Stimulated activated naive B cell treated with anti-CD40 and anti-IgM and Interleukin-4, amounts not matched to agents 10 μg/mL and 1 μg/mL and 100 μg/mL, for 72 hours (primary cell): ENCODE data around the gene INTS15.
A peak's percentile ranks its signal among the peaks of the same experiment; 100 is the strongest.
"Not testable (repeated sequence)": the region's sequence is repeated elsewhere in the genome, so short reads cannot be mapped to it uniquely, and the experiment has no call there.

Experiments used
- ATAC-seq, 2 donors: fragments of 150-1000 bp; cut with Tn5 transposase; replicated peaks; 2 replicates each; pipeline ENCODE4 v1.10.0; 2021; ENCODE audit warnings: moderate library complexity in 1 of 2
- DNase-seq: peaks from one replicate; pipeline ENCODE4 v3.0.0; 2021
- H3K27ac Mint-ChIP-seq: one replicate; pipeline ENCODE4 v1.8.0; 2022; ENCODE audit warnings: mild to moderate bottlenecking, mixed read lengths
- H3K27me3 Mint-ChIP-seq, 2 donors: one replicate each; pipeline ENCODE4 v1.8.0; 2022; ENCODE audit warnings: mixed read lengths in 2 of 2
- H3K36me3 Mint-ChIP-seq, 2 donors: one replicate each; pipeline ENCODE4 v1.8.0; 2022; ENCODE audit warnings: mixed read lengths in 2 of 2, mild to moderate bottlenecking in 1 of 2
- H3K4me1 Mint-ChIP-seq, 2 donors: one replicate each; pipeline ENCODE4 v1.8.0; 2022; ENCODE audit warnings: mixed read lengths in 2 of 2, mild to moderate bottlenecking in 1 of 2
- H3K4me3 Mint-ChIP-seq, 2 donors: one replicate each; pipeline ENCODE4 v1.8.0; 2022; ENCODE audit warnings: mild to moderate bottlenecking in 2 of 2, mixed read lengths in 2 of 2, moderate library complexity in 1 of 2
- H3K9me3 Mint-ChIP-seq, 2 donors: one replicate each; pipeline ENCODE4 v1.8.0; 2022; ENCODE audit warnings: mixed read lengths in 2 of 2, mild to moderate bottlenecking in 1 of 2

INTS15 gene

GRCh38 chr7:6565655-6566054 is 24.2 kb upstream of the INTS15 start:
- no peak for ATAC-seq
- no peaks in the 10 kb centered on the region for H3K4me1 Mint-ChIP-seq
- no peaks in the 10 kb centered on the region for H3K9me3 Mint-ChIP-seq
- DNase-seq = no peak
- no peak overlapping the region for H3K4me3 Mint-ChIP-seq
- no peaks in the 10 kb centered on the region for H3K36me3 Mint-ChIP-seq
- H3K27ac Mint-ChIP-seq = no peak overlapping the region
- H3K27me3 Mint-ChIP-seq = peaks cover 0 to 9% of the 10 kb centered on the region in 2 donors

- Mint-ChIP-seq H3K9me3 (no peaks in the 10 kb centered on the region), H3K27me3 (peaks cover 0 to 10% of the 10 kb centered on the region in 2 donors)
Observed at GRCh38 chr7:6567886-6568285, 21.9 kb upstream of the INTS15 start.

GRCh38 chr7:6571160-6571779 is 18.6 kb upstream of the INTS15 start:
- Mint-ChIP-seq H3K27ac (no peak overlapping the region), H3K4me1 (peaks cover 0 to 2% of the 10 kb centered on the region in 2 donors), H3K9me3 (no peaks in the 10 kb centered on the region), H3K36me3 (no peaks in the 10 kb centered on the region), H3K27me3 (peaks cover 0 to 10% of the 10 kb centered on the region in 2 donors), H3K4me3 (no peak overlapping the region)
- DNase-seq (no peak), ATAC-seq (no peak)

More at GRCh38 chr7:6567886-6568285, 21.9 kb upstream of the INTS15 start:
- no peak overlapping the region for H3K4me3 Mint-ChIP-seq
- H3K4me1 Mint-ChIP-seq = no peaks in the 10 kb centered on the region
- H3K36me3 Mint-ChIP-seq = no peaks in the 10 kb centered on the region
- no peak overlapping the region for H3K27ac Mint-ChIP-seq
- no peak for ATAC-seq
- no peak for DNase-seq

- peak overlapping the region; percentile 44 for H3K27ac Mint-ChIP-seq
- DNase-seq (no peak), ATAC-seq (no peak)
- H3K27me3 Mint-ChIP-seq = peaks cover 0 to 3% of the 10 kb centered on the region in 2 donors
- peak overlapping the region; percentile 14 to 15 for H3K4me3 Mint-ChIP-seq
- H3K36me3 Mint-ChIP-seq = peaks cover 7 to 11% of the 10 kb centered on the region in 2 donors
- no peaks in the 10 kb centered on the region for H3K9me3 Mint-ChIP-seq
- peaks cover 12 to 25% of the 10 kb centered on the region in 2 donors for H3K4me1 Mint-ChIP-seq
Observed at GRCh38 chr7:6575281-6576023, 14.4 kb upstream of the INTS15 start.

- Mint-ChIP-seq H3K27me3 (no peaks in the 10 kb centered on the region), H3K4me1 (peaks cover 16 to 33% of the 10 kb centered on the region in 2 donors), H3K9me3 (no peaks in the 10 kb centered on the region), H3K27ac (peak overlapping the region; percentile 79), H3K36me3 (peaks cover 13 to 19% of the 10 kb centered on the region in 2 donors), H3K4me3 (peak overlapping the region; percentile 85)
- DNase-seq (no peak), ATAC-seq (no peak)
Observed at GRCh38 chr7:6576024-6576866, 13.6 kb upstream of the INTS15 start.

GRCh38 chr7:6576867-6577368 is 12.9 kb upstream of the INTS15 start:
- H3K4me1 Mint-ChIP-seq = peaks cover 20 to 37% of the 10 kb centered on the region in 2 donors
- H3K27me3 Mint-ChIP-seq, H3K9me3 Mint-ChIP-seq, DNase-seq: not testable (repeated sequence)
- H3K36me3 Mint-ChIP-seq = peaks cover 18 to 24% of the 10 kb centered on the region in 2 donors
- peak overlapping the region; percentile 96 for H3K4me3 Mint-ChIP-seq
- peak overlapping the region; percentile 97 for H3K27ac Mint-ChIP-seq
- ATAC-seq = peak in 1 of 2 donors; percentile 26

GRCh38 chr7:6577369-6578113 is 12.3 kb upstream of the INTS15 start, which contains the start of gene ZDHHC4:
Gene ZDHHC4 (plus strand): TSS chr7:6577454. CDS start chr7:6580562, 3,108 bp downstream.
- Mint-ChIP-seq H3K9me3 (no peaks in the 10 kb centered on the region), H3K4me3 (peak within 1 kb of the TSS; percentile 96), H3K4me1 (peaks cover 20 to 37% of the 10 kb centered on the region in 2 donors), H3K36me3 (peaks cover 23 to 31% of the 10 kb centered on the region in 2 donors), H3K27me3 (no peaks in the 10 kb centered on the region), H3K27ac (peak within 1 kb of the TSS; percentile 97)
- peak; percentile 88 for DNase-seq
- ATAC-seq = peak; percentile 96 to 99

GRCh38 chr7:6578114-6579084 is 11.4 kb upstream of the INTS15 start:
- peak overlapping the region; percentile 96 for H3K4me3 Mint-ChIP-seq
- H3K27me3 Mint-ChIP-seq = no peaks in the 10 kb centered on the region
- peaks cover 20 to 37% of the 10 kb centered on the region in 2 donors for H3K4me1 Mint-ChIP-seq
- H3K9me3 Mint-ChIP-seq = no peaks in the 10 kb centered on the region
- H3K36me3 Mint-ChIP-seq = peaks cover 26 to 33% of the 10 kb centered on the region in 2 donors
- DNase-seq (no peak), ATAC-seq (no peak)
- peak overlapping the region; percentile 97 for H3K27ac Mint-ChIP-seq

GRCh38 chr7:6579446-6579845 is 10.4 kb upstream of the INTS15 start:
- no peaks in the 10 kb centered on the region for H3K27me3 Mint-ChIP-seq
- DNase-seq = no peak
- H3K27ac Mint-ChIP-seq = peak overlapping the region; percentile 7
- no peak overlapping the region for H3K4me3 Mint-ChIP-seq
- H3K4me1 Mint-ChIP-seq = peaks cover 20 to 37% of the 10 kb centered on the region in 2 donors
- ATAC-seq = no peak
- peaks cover 29 to 37% of the 10 kb centered on the region in 2 donors for H3K36me3 Mint-ChIP-seq
- H3K9me3 Mint-ChIP-seq = no peaks in the 10 kb centered on the region

- Mint-ChIP-seq H3K4me1 (peaks cover 15 to 25% of the 10 kb centered on the region in 2 donors), H3K36me3 (peaks cover 48 to 60% of the 10 kb centered on the region in 2 donors)
- not testable (repeated sequence) for H3K27me3 Mint-ChIP-seq, DNase-seq, ATAC-seq, H3K9me3 Mint-ChIP-seq, H3K4me3 Mint-ChIP-seq, H3K27ac Mint-ChIP-seq
Observed at GRCh38 chr7:6585746-6586432, 3.9 kb upstream of the INTS15 start.

GRCh38 chr7:6588566-6588965 is 1.3 kb upstream of the INTS15 start:
- H3K4me1 Mint-ChIP-seq = peaks cover 8 to 25% of the 10 kb centered on the region in 2 donors
- H3K27me3 Mint-ChIP-seq = no peaks in the 10 kb centered on the region
- H3K4me3 Mint-ChIP-seq = no peak overlapping the region
- ATAC-seq (no peak), DNase-seq (no peak)
- H3K27ac Mint-ChIP-seq = peak overlapping the region; percentile 14
- no peaks in the 10 kb centered on the region for H3K9me3 Mint-ChIP-seq
- H3K36me3 Mint-ChIP-seq = peaks cover 41 to 45% of the 10 kb centered on the region in 2 donors

GRCh38 chr7:6589151-6589828 is 531 bp upstream of the INTS15 start:
- Mint-ChIP-seq H3K36me3 (peaks cover 41 to 43% of the 10 kb centered on the region in 2 donors), H3K27me3 (no peaks in the 10 kb centered on the region), H3K4me3 (peak overlapping the region; percentile 73 to 90), H3K4me1 (peaks cover 8 to 25% of the 10 kb centered on the region in 2 donors), H3K9me3 (no peaks in the 10 kb centered on the region), H3K27ac (peak overlapping the region; percentile 84)
- ATAC-seq = no peak
- no peak for DNase-seq
